ENCODE measurements around the gene ITGA1. TPM values are rescaled to one million over a fixed set of nuclear protein-coding genes. Genes with fewer than 3 reads are reported as not detected.

ITGA1 gene
- total and polyA plus RNA-seq, 2 of the 13 experiments (the other 11 are each of a cell fraction or from before 2014, with no cell fraction given) = 23.1 to 28.6 TPM

DNA sequence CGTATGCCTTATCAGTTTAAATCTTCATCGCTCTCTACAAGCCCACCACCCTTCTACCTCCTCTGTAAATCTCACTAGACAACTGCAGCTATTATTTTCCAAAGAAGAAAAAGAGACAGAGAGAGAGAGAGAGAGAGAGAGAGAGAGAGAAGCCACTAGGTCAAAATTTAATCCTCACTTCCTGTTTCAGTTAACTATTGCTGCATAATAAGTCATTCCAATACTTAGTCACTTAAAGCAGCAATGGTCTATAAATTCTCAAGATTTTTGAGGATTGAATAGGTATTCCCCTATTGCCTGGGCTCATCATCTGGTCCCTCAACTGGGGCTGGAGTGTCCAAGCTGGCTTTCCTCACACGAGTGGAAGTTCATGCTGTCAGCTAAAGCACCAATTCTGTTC lies 68.8 kb downstream of the ITGA1 start:
- intact Hi-C loops (cut with micrococcal nuclease; ENCODE audit: unreplicated experiment) = no loop called here
- ATAC-seq = no peak
- ChIA-PET CTCF (ENCODE audit: low intra/inter-chr PET ratio, low total read pairs) (no interaction called here), POLR2A (no interaction called here)
- Histone ChIP-seq H3K79me2 (ENCODE audit: insufficient read depth, low read length) (no peaks in the 10 kb centered on the region), H3K27ac (ENCODE audit: extremely low read length, insufficient read depth, low read length) (no peak overlapping the region), H3K9ac (ENCODE audit: insufficient read depth, low read depth, low read length) (no peak overlapping the region), H3K4me1 (ENCODE audit: insufficient read depth, low read length) (no peaks in the 10 kb centered on the region), H4K20me1 (ENCODE audit: insufficient read depth, low read length) (no peaks in the 10 kb centered on the region), H3K4me3 (replicated peaks in 1 of 3; ENCODE audit: insufficient read depth in 1 of 3, low read depth in 2 of 3, low read length in 3 of 3) (no peak overlapping the region), H2AFZ (ENCODE audit: low read length) (no peak overlapping the region), H3K27me3 (ENCODE audit: control insufficient read depth in 1 of 2, insufficient read depth in 2 of 2, low read length in 2 of 2) (no peaks in the 10 kb centered on the region), H3K36me3 (replicated peaks in 1 of 2; ENCODE audit: control insufficient read depth in 1 of 2, insufficient read depth in 2 of 2, low read length in 2 of 2) (no peaks in the 10 kb centered on the region; a peak in 2 of 5 replicates), H3K4me2 (ENCODE audit: low read depth, low read length) (no peak overlapping the region), H3K9me3 (ENCODE audit: low read length) (no peaks in the 10 kb centered on the region)
- no peak for DNase-seq (ENCODE audit: low spot score)
- TF ChIP-seq, protein P1, sequence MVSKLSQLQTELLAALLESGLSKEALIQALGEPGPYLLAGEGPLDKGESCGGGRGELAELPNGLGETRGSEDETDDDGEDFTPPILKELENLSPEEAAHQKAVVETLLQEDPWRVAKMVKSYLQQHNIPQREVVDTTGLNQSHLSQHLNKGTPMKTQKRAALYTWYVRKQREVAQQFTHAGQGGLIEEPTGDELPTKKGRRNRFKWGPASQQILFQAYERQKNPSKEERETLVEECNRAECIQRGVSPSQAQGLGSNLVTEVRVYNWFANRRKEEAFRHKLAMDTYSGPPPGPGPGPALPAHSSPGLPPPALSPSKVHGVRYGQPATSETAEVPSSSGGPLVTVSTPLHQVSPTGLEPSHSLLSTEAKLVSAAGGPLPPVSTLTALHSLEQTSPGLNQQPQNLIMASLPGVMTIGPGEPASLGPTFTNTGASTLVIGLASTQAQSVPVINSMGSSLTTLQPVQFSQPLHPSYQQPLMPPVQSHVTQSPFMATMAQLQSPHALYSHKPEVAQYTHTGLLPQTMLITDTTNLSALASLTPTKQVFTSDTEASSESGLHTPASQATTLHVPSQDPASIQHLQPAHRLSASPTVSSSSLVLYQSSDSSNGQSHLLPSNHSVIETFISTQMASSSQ (IDR thresholded peaks at IDR 0.05; ENCODE audit: low read depth) = no peak
- TF ChIP-seq, protein P1 (CRISPR knock-in tag; IDR thresholded peaks at IDR 0.05; ENCODE audit: borderline replicate concordance) = no peak
- TF ChIP-seq, protein P2, sequence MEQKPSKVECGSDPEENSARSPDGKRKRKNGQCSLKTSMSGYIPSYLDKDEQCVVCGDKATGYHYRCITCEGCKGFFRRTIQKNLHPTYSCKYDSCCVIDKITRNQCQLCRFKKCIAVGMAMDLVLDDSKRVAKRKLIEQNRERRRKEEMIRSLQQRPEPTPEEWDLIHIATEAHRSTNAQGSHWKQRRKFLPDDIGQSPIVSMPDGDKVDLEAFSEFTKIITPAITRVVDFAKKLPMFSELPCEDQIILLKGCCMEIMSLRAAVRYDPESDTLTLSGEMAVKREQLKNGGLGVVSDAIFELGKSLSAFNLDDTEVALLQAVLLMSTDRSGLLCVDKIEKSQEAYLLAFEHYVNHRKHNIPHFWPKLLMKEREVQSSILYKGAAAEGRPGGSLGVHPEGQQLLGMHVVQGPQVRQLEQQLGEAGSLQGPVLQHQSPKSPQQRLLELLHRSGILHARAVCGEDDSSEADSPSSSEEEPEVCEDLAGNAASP (CRISPR knock-in tag; IDR thresholded peaks at IDR 0.05; ENCODE audit: borderline replicate concordance) = no peak
- no peak for TF ChIP-seq SOX5 (CRISPR knock-in tag; IDR thresholded peaks at IDR 0.05; ENCODE audit: borderline replicate concordance)
- TF ChIP-seq, protein P3, sequence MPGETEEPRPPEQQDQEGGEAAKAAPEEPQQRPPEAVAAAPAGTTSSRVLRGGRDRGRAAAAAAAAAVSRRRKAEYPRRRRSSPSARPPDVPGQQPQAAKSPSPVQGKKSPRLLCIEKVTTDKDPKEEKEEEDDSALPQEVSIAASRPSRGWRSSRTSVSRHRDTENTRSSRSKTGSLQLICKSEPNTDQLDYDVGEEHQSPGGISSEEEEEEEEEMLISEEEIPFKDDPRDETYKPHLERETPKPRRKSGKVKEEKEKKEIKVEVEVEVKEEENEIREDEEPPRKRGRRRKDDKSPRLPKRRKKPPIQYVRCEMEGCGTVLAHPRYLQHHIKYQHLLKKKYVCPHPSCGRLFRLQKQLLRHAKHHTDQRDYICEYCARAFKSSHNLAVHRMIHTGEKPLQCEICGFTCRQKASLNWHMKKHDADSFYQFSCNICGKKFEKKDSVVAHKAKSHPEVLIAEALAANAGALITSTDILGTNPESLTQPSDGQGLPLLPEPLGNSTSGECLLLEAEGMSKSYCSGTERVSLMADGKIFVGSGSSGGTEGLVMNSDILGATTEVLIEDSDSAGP (CRISPR knock-in tag; IDR thresholded peaks at IDR 0.05; ENCODE audit: borderline replicate concordance) = no peak
- no peak for TF ChIP-seq ZNF589 (CRISPR knock-in tag; conservative IDR thresholded peaks at IDR 0.05)
- TF ChIP-seq HMGA1 (CRISPR knock-in tag; conservative IDR thresholded peaks at IDR 0.05) = no peak
- TF ChIP-seq, protein P4, sequence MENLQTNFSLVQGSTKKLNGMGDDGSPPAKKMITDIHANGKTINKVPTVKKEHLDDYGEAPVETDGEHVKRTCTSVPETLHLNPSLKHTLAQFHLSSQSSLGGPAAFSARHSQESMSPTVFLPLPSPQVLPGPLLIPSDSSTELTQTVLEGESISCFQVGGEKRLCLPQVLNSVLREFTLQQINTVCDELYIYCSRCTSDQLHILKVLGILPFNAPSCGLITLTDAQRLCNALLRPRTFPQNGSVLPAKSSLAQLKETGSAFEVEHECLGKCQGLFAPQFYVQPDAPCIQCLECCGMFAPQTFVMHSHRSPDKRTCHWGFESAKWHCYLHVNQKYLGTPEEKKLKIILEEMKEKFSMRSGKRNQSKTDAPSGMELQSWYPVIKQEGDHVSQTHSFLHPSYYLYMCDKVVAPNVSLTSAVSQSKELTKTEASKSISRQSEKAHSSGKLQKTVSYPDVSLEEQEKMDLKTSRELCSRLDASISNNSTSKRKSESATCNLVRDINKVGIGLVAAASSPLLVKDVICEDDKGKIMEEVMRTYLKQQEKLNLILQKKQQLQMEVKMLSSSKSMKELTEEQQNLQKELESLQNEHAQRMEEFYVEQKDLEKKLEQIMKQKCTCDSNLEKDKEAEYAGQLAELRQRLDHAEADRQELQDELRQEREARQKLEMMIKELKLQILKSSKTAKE (CRISPR knock-in tag; IDR thresholded peaks at IDR 0.05; ENCODE audit: borderline replicate concordance) = no peak
- TF ChIP-seq ZBTB38 (CRISPR knock-in tag; IDR thresholded peaks at IDR 0.05) = no peak
- no peak for TF ChIP-seq ZNF17 (CRISPR knock-in tag; IDR thresholded peaks at IDR 0.05)
- no peak for TF ChIP-seq ZNF331 (CRISPR knock-in tag; IDR thresholded peaks at IDR 0.05)
- no peak for TF ChIP-seq ZNF329 (CRISPR knock-in tag; IDR thresholded peaks at IDR 0.05; ENCODE audit: low read depth)
- 97% methylated on average over 3 of the region's 3 CpGs for WGBS (ENCODE audit: low lambda C conversion rate)
- FAIRE-seq = no peak
- in situ Hi-C loops (cut with HindIII; ENCODE audit: extremely low pct_ligation_motif_present, low pct_unique_long_range_greater_than_20kb) = no loop called here
- no TSS peak for BruUV-seq (replicated peaks)

Measured in HepG2 (cell line).